GM21423 (cell line): ENCODE results near the gene PYURF.

Experiments
- ATAC-seq: cut with Tn5 transposase; IDR thresholded peaks from one replicate; pipeline ENCODE4 v1.9.1; 2021; ENCODE audit warnings: mild to moderate bottlenecking, moderate library complexity; ENCODE audit not compliant: unreplicated experiment

The PYURF gene

GRCh38 chr4:88514557-88515511, 8.7 kb downstream of the PYURF start:
- ATAC-seq = no peak

GRCh38 chr4:88511236-88511635, 12.3 kb downstream of the PYURF start:
- ATAC-seq = no peak

GRCh38 chr4:88503344-88503743, 20.2 kb downstream of the PYURF start:
- no peak for ATAC-seq

GRCh38 chr4:88497859-88498409, 25.6 kb downstream of the PYURF start:
- ATAC-seq = no peak

GRCh38 chr4:88489100-88489761, 34.3 kb downstream of the PYURF start:
- no peak for ATAC-seq

- ATAC-seq = no peak
Measured at GRCh38 chr4:88481537-88481936, 42.0 kb downstream of the PYURF start.

GRCh38 chr4:88478247-88478646, 45.3 kb downstream of the PYURF start:
- ATAC-seq = no peak

GRCh38 chr4:88477229-88477860, 46.2 kb downstream of the PYURF start:
- no peak for ATAC-seq
